Astrocyte (in vitro differentiated cells and primary cell): Measurements from ENCODE around the gene NAT9. TPM values are rescaled to one million over a fixed set of nuclear protein-coding genes. Genes with fewer than 3 reads are reported as not detected.

ENCODE experiments used
- DNase-seq: peaks from one replicate; pipeline ENCODE4 v3.0.0-alpha.2; 2010; ENCODE audit warnings: low read depth
- FAIRE-seq: peaks from 2 replicates; lab custom pipeline; 2011; peaks lifted over from hg19 to GRCh38; lab: Jason Lieb, UNC
- H2AFZ ChIP-seq: 2 replicates; pipeline ENCODE4 v1.6.0; 2012; ENCODE audit warnings: low read depth, low read length, inconsistent platforms
- H3K27ac ChIP-seq: 2 replicates; pipeline ENCODE4 v1.5.1; 2011; ENCODE audit warnings: low read depth, low read length, inconsistent platforms
- H3K27me3 ChIP-seq: 2 replicates; pipeline ENCODE4 v1.6.0; 2011; ENCODE audit warnings: low read length, inconsistent platforms; ENCODE audit not compliant: insufficient read depth
- H3K36me3 ChIP-seq: 2 replicates; pipeline ENCODE4 v1.5.1; 2011; ENCODE audit warnings: low read length, inconsistent platforms; ENCODE audit not compliant: insufficient read depth
- H3K4me1 ChIP-seq: 2 replicates; pipeline ENCODE4 v1.5.1; 2011; ENCODE audit warnings: low read length, inconsistent platforms; ENCODE audit not compliant: insufficient read depth
- H3K4me2 ChIP-seq: 2 replicates; pipeline ENCODE4 v1.6.0; 2012; ENCODE audit warnings: low read length, inconsistent platforms
- H3K4me3 ChIP-seq: 2 replicates; pipeline ENCODE4 v1.5.1; 2011; ENCODE audit warnings: low read depth, mild to moderate bottlenecking, low read length, inconsistent platforms; ENCODE audit not compliant: insufficient read depth
- H3K79me2 ChIP-seq: 2 replicates; pipeline ENCODE4 v1.6.0; 2012; ENCODE audit warnings: mild to moderate bottlenecking, low read length, inconsistent platforms; ENCODE audit not compliant: insufficient read depth
- H3K9ac ChIP-seq: 2 replicates; pipeline ENCODE4 v1.6.0; 2012; ENCODE audit warnings: mild to moderate bottlenecking, low read length, inconsistent platforms
- H3K9me3 ChIP-seq: 2 replicates; pipeline ENCODE4 v1.5.1; 2012; ENCODE audit warnings: low read depth, mild to moderate bottlenecking, low read length, inconsistent platforms; ENCODE audit not compliant: insufficient read depth
- H4K20me1 ChIP-seq: 2 replicates; pipeline ENCODE4 v1.6.0; 2012; ENCODE audit warnings: low read length, inconsistent platforms; ENCODE audit not compliant: insufficient read depth
- H3K27ac Mint-ChIP-seq: one replicate; pipeline ENCODE4 v1.8.0; 2021; ENCODE audit warnings: mild to moderate bottlenecking, mixed read lengths; ENCODE audit not compliant: unreplicated experiment
- H3K27me3 Mint-ChIP-seq: one replicate; pipeline ENCODE4 v1.8.0; 2021; ENCODE audit warnings: low read depth, mixed read lengths; ENCODE audit not compliant: unreplicated experiment
- H3K36me3 Mint-ChIP-seq: one replicate; pipeline ENCODE4 v1.8.0; 2021; ENCODE audit warnings: low read depth, mixed read lengths; ENCODE audit not compliant: unreplicated experiment
- H3K4me1 Mint-ChIP-seq: one replicate; pipeline ENCODE4 v1.8.0; 2021; ENCODE audit warnings: low read depth, mixed read lengths; ENCODE audit not compliant: unreplicated experiment
- H3K4me3 Mint-ChIP-seq: one replicate; pipeline ENCODE4 v1.8.0; 2021; ENCODE audit warnings: mild to moderate bottlenecking, moderate library complexity, mixed read lengths; ENCODE audit not compliant: unreplicated experiment
- H3K9me3 Mint-ChIP-seq: one replicate; pipeline ENCODE4 v1.8.0; 2021; ENCODE audit warnings: mild to moderate bottlenecking, mixed read lengths; ENCODE audit not compliant: unreplicated experiment
- CTCF ChIP-seq: IDR thresholded peaks from 2 replicates; pipeline ENCODE4 v1.5.1; 2011; ENCODE audit warnings: low read depth, mild to moderate bottlenecking, inconsistent platforms, low read length, moderate library complexity; ENCODE audit not compliant: insufficient read depth
- EZH2 ChIP-seq: IDR thresholded peaks from 2 replicates; pipeline ENCODE4 v1.6.1; 2012; ENCODE audit warnings: mild to moderate bottlenecking, low read length, inconsistent platforms; ENCODE audit not compliant: insufficient read depth
- total RNA-seq: library from RNA; stranded (reverse); gene quantifications from 2 replicates; pipeline ENCODE4 v1.2.1, GENCODE V29; 2021

The NAT9 gene
- total RNA-seq, 1 donor from 2014 or later: 58.4 TPM

- Histone ChIP-seq H3K27me3 (no peaks in the 10 kb centered on the region), H4K20me1 (peaks cover 57% of the 10 kb centered on the region), H2AFZ (no peak overlapping the region), H3K4me3 (no peak overlapping the region), H3K9ac (no peak overlapping the region), H3K4me2 (no peak overlapping the region), H3K4me1 (no peaks in the 10 kb centered on the region), H3K36me3 (no peaks in the 10 kb centered on the region), H3K79me2 (no peaks in the 10 kb centered on the region), H3K27ac (no peak overlapping the region), H3K9me3 (no peaks in the 10 kb centered on the region)
- Mint-ChIP-seq H3K9me3 (no peaks in the 10 kb centered on the region), H3K27ac (no peak overlapping the region), H3K4me3 (no peak overlapping the region), H3K36me3 (peaks cover 18% of the 10 kb centered on the region), H3K27me3 (no peaks in the 10 kb centered on the region), H3K4me1 (no peaks in the 10 kb centered on the region)
- FAIRE-seq: no peak
- no peak for DNase-seq
- TF ChIP-seq CTCF: no peak
- no peak for TF ChIP-seq EZH2
Measured at GRCh38 chr17:74810699-74811485, 34.7 kb upstream of the NAT9 start.

GRCh38 chr17:74808714-74809430, 32.7 kb upstream of the NAT9 start:
- Histone ChIP-seq H3K9me3 (no peaks in the 10 kb centered on the region), H3K9ac (no peak overlapping the region), H3K27ac (no peak overlapping the region), H3K79me2 (no peaks in the 10 kb centered on the region), H3K4me3 (no peak overlapping the region), H3K4me1 (no peaks in the 10 kb centered on the region), H3K4me2 (no peak overlapping the region), H3K27me3 (no peaks in the 10 kb centered on the region), H3K36me3 (no peaks in the 10 kb centered on the region), H2AFZ (no peak overlapping the region), H4K20me1 (peaks cover 64% of the 10 kb centered on the region)
- Mint-ChIP-seq H3K4me3 (no peak overlapping the region), H3K4me1 (no peaks in the 10 kb centered on the region), H3K9me3 (no peaks in the 10 kb centered on the region), H3K27me3 (no peaks in the 10 kb centered on the region), H3K36me3 (peaks cover 21% of the 10 kb centered on the region), H3K27ac (no peak overlapping the region)
- FAIRE-seq (no peak), DNase-seq (no peak)
- no peak for TF ChIP-seq CTCF
- no peak for TF ChIP-seq EZH2

- TF ChIP-seq CTCF (no peak), EZH2 (no peak)
- H3K4me1 ChIP-seq: no peaks in the 10 kb centered on the region
- DNase-seq: no peak
Measured at GRCh38 chr17:74807925-74808324, 31.8 kb upstream of the NAT9 start.

More at GRCh38 chr17:74807925-74808324, 31.8 kb upstream of the NAT9 start:
- Mint-ChIP-seq H3K9me3 (no peaks in the 10 kb centered on the region), H3K27me3 (no peaks in the 10 kb centered on the region), H3K27ac (no peak overlapping the region), H3K4me3 (no peak overlapping the region), H3K36me3 (peaks cover 18% of the 10 kb centered on the region), H3K4me1 (no peaks in the 10 kb centered on the region)
- Histone ChIP-seq H3K27me3 (no peaks in the 10 kb centered on the region), H3K27ac (no peak overlapping the region), H3K36me3 (no peaks in the 10 kb centered on the region), H4K20me1 (peaks cover 60% of the 10 kb centered on the region), H3K79me2 (no peaks in the 10 kb centered on the region), H3K4me3 (no peak overlapping the region), H2AFZ (no peak overlapping the region), H3K4me2 (no peak overlapping the region), H3K9me3 (no peaks in the 10 kb centered on the region), H3K9ac (no peak overlapping the region)
- no peak for FAIRE-seq
